OCI-LY3 (cell line): ENCODE measurements around the gene RCAN2.

Experiments
- H2AFZ ChIP-seq: fragments of 200-600, 300-600 bp; shearing (Covaris generic); 2 replicates; pipeline ENCODE4 v1.6.0; 2014; ENCODE audit warnings: antibody characterized with exemption, low read depth, low read length
- H3K27ac ChIP-seq: fragments of 200-600, 300-600 bp; sonication (generic); 2 replicates; pipeline ENCODE4 v1.5.1; 2014; ENCODE audit warnings: mild to moderate bottlenecking, low read length, moderate library complexity, mixed read lengths
- H3K27me3 ChIP-seq: fragments of 200-600, 300-600 bp; sonication (generic); 2 replicates; pipeline ENCODE4 v1.6.1; 2014; ENCODE audit warnings: low read depth, low read length, mixed read lengths
- H3K36me3 ChIP-seq: fragments of 200-600, 300-600 bp; sonication (generic); replicated peaks from 2 replicates; pipeline ENCODE3; 2014; ENCODE audit warnings: low read depth, low read length, mixed read lengths
- H3K4me1 ChIP-seq: fragments of 300-600, 200-600 bp; sonication (generic); 2 replicates; pipeline ENCODE4 v1.6.1; 2014; ENCODE audit warnings: low read length, mixed read lengths
- H3K4me2 ChIP-seq: fragments of 200-600, 300-600 bp; sonication (generic); 2 replicates; pipeline ENCODE4 v1.6.1; 2014; ENCODE audit warnings: low read length, mixed read lengths
- H3K4me3 ChIP-seq: fragments of 300-600, 200-600 bp; sonication (generic); 2 replicates; pipeline ENCODE4 v1.5.1; 2014; ENCODE audit warnings: antibody characterized with exemption, mild to moderate bottlenecking, low read length, moderate library complexity
- H3K79me2 ChIP-seq: fragments of 300-600, 200-600 bp; shearing (Covaris generic); 2 replicates; pipeline ENCODE4 v1.6.1; 2014; ENCODE audit warnings: mild to moderate bottlenecking, low read length, mixed read lengths
- H3K9ac ChIP-seq: fragments of 300-600, 200-600 bp; shearing (Covaris generic); 2 replicates; pipeline ENCODE4 v1.6.0; 2014; ENCODE audit warnings: mild to moderate bottlenecking, low read length, moderate library complexity
- H3K9me3 ChIP-seq: fragments of 200-600, 300-600 bp; shearing (Covaris generic); 2 replicates; pipeline ENCODE4 v1.6.1; 2014; ENCODE audit warnings: low read length, mixed read lengths; ENCODE audit not compliant: insufficient read depth
- H4K20me1 ChIP-seq: fragments of 200-600, 300-600 bp; sonication (generic); 2 replicates; pipeline ENCODE4 v1.6.1; 2016; ENCODE audit warnings: low read length, mixed read lengths; ENCODE audit not compliant: insufficient read depth
- CTCF ChIP-seq: fragments of 200-600, 300-600 bp; sonication (generic); IDR thresholded peaks from 2 replicates; pipeline ENCODE4 v1.5.1; 2014; ENCODE audit warnings: antibody characterized with exemption, low read length, low read depth
- EZH2phosphoT487 ChIP-seq: fragments of 200-600 bp; shearing (Covaris generic); IDR thresholded peaks from 2 replicates; pipeline ENCODE4 v1.6.1; 2018; ENCODE audit warnings: antibody characterized with exemption, mixed run types, low read depth

RCAN2 gene

GRCh38 chr6:46242921-46243320, 248.3 kb downstream of the RCAN2 start:
- Histone ChIP-seq H3K4me3 (no peak overlapping the region), H3K4me2 (no peak overlapping the region), H3K9me3 (no peaks in the 10 kb centered on the region), H3K79me2 (no peaks in the 10 kb centered on the region), H3K4me1 (no peaks in the 10 kb centered on the region), H3K9ac (no peak overlapping the region), H4K20me1 (no peaks in the 10 kb centered on the region), H3K27ac (no peak overlapping the region), H3K27me3 (no peaks in the 10 kb centered on the region), H3K36me3 (no peaks in the 10 kb centered on the region), H2AFZ (no peak overlapping the region)
- TF ChIP-seq EZH2phosphoT487 (no peak), CTCF (no peak)

- Histone ChIP-seq H2AFZ (no peak overlapping the region), H3K9ac (no peak overlapping the region), H3K9me3 (no peaks in the 10 kb centered on the region), H3K4me3 (no peak overlapping the region), H3K4me2 (no peak overlapping the region), H4K20me1 (no peaks in the 10 kb centered on the region), H3K79me2 (no peaks in the 10 kb centered on the region), H3K36me3 (no peaks in the 10 kb centered on the region), H3K27ac (no peak overlapping the region), H3K27me3 (no peaks in the 10 kb centered on the region), H3K4me1 (no peaks in the 10 kb centered on the region)
- TF ChIP-seq CTCF (no peak), EZH2phosphoT487 (no peak)
Measured at GRCh38 chr6:46240866-46241565, 250.2 kb downstream of the RCAN2 start.

DNA sequence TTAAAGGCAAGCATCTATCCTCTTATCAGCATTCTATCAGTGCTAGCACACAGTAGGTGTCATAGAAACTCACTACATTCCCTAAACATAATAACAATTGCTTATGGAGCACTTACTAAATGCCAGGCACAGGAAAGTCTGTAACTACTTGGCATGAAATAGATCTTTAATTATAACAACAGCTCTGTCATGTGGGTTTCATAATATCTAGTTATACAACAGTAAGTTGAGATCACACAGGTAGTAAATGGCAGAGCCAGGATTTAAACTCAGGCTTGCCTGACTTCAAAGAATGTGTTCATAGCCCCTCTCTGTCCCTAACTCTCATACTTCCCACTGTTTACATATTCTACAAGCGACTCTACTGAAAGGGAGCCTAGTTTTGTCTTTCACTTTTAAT, 254.5 kb downstream of the RCAN2 start:
- TF ChIP-seq CTCF (no peak), EZH2phosphoT487 (no peak)
- H4K20me1 ChIP-seq, result no peaks in the 10 kb centered on the region
- no peak overlapping the region for H3K4me2 ChIP-seq
- no peaks in the 10 kb centered on the region for H3K36me3 ChIP-seq
- H2AFZ ChIP-seq, result no peak overlapping the region
- H3K4me3 ChIP-seq, result no peak overlapping the region
- no peaks in the 10 kb centered on the region for H3K27me3 ChIP-seq
- no peak overlapping the region for H3K27ac ChIP-seq
- H3K9ac ChIP-seq, result no peak overlapping the region
- no peaks in the 10 kb centered on the region for H3K9me3 ChIP-seq
- no peaks in the 10 kb centered on the region for H3K79me2 ChIP-seq
- no peaks in the 10 kb centered on the region for H3K4me1 ChIP-seq

GRCh38 chr6:46235242-46235641, 256.0 kb downstream of the RCAN2 start:
- Histone ChIP-seq H3K36me3 (no peaks in the 10 kb centered on the region), H2AFZ (no peak overlapping the region), H3K4me3 (no peak overlapping the region), H3K79me2 (no peaks in the 10 kb centered on the region), H3K27me3 (no peaks in the 10 kb centered on the region), H4K20me1 (no peaks in the 10 kb centered on the region), H3K9me3 (no peaks in the 10 kb centered on the region), H3K4me2 (no peak overlapping the region), H3K4me1 (no peaks in the 10 kb centered on the region), H3K27ac (no peak overlapping the region), H3K9ac (no peak overlapping the region)
- TF ChIP-seq EZH2phosphoT487, result no peak
